ENCODE results near the gene ZNF274.

The ZNF274 gene

DNA sequence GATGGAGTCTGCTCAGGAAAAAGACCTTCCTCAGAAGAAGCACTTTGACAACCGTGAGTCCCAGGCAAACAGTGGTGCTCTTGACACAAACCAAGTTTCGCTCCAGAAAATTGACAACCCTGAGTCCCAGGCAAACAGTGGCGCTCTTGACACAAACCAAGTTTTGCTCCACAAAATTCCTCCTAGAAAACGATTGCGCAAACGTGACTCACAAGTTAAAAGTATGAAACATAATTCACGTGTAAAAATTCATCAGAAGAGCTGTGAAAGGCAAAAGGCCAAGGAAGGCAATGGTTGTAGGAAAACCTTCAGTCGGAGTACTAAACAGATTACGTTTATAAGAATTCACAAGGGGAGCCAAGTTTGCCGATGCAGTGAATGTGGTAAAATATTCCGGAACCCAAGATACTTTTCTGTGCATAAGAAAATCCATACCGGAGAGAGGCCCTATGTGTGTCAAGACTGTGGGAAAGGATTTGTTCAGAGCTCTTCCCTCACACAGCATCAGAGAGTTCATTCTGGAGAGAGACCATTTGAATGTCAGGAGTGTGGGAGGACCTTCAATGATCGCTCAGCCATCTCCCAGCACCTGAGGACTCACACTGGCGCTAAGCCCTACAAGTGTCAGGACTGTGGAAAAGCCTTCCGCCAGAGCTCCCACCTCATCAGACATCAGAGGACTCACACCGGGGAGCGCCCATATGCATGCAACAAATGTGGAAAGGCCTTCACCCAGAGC is 29.6 kb downstream of the ZNF274 start:
- H3K4me3 ChIP-seq (ENCODE audit: low read depth, low read length), result no peak overlapping the region
- TF ChIP-seq, protein P1, sequence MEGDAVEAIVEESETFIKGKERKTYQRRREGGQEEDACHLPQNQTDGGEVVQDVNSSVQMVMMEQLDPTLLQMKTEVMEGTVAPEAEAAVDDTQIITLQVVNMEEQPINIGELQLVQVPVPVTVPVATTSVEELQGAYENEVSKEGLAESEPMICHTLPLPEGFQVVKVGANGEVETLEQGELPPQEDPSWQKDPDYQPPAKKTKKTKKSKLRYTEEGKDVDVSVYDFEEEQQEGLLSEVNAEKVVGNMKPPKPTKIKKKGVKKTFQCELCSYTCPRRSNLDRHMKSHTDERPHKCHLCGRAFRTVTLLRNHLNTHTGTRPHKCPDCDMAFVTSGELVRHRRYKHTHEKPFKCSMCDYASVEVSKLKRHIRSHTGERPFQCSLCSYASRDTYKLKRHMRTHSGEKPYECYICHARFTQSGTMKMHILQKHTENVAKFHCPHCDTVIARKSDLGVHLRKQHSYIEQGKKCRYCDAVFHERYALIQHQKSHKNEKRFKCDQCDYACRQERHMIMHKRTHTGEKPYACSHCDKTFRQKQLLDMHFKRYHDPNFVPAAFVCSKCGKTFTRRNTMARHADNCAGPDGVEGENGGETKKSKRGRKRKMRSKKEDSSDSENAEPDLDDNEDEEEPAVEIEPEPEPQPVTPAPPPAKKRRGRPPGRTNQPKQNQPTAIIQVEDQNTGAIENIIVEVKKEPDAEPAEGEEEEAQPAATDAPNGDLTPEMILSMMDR (IDR thresholded peaks at IDR 0.05; ENCODE audit: low read depth, low read length, missing control alignments), result no peak
- DNase-seq (ENCODE audit: low read depth), result no peak

DNA sequence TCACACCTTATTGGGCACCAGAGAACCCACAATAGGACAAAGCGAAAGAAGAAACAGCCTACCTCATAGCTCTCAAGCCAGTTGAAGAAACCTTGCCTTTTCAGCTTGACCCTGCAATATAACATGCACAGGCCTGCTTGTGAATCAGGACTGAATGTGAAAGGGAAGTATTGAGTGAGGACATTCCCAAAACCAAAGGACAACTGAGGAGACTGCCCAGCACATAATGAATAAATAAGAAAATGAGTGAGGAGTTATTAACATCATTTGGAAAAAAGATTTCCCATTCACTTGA is 30.2 kb downstream of the ZNF274 start:
- no peak overlapping the region for H3K4me3 ChIP-seq (ENCODE audit: low read depth, low read length)
- TF ChIP-seq, protein P1 (IDR thresholded peaks at IDR 0.05; ENCODE audit: low read depth, low read length, missing control alignments), result no peak

DNA sequence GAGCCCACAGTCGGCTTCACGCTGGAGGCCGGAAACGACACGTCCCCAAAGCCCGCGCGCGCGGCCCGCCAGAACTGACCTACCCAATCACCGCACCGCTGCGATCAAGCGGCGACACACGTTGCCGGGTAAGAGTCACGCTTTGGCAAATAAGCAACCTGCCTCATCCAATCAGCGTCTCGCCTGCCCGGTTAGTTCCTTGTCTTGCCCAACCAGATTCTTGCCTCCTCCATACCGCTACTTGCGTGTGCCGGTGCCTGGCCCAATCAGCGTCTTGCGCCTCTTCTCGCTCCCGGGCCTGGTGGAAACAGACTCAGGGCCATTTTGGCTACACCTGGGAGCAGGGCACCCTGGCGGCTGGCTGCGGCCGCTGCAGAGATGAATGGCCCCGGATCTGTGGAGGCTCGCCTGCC is 34.2 kb downstream of the ZNF274 start:
- no peak overlapping the region for H3K4me3 ChIP-seq (ENCODE audit: low read depth, low read length)
- TF ChIP-seq, protein P1 (IDR thresholded peaks at IDR 0.05; ENCODE audit: low read depth, low read length, missing control alignments), result no peak
- DNase-seq (ENCODE audit: low read depth), result no peak

More for the DNA sequence above, 30.2 kb downstream of the ZNF274 start:
- DNase-seq (ENCODE audit: low read depth), result no peak

DNA sequence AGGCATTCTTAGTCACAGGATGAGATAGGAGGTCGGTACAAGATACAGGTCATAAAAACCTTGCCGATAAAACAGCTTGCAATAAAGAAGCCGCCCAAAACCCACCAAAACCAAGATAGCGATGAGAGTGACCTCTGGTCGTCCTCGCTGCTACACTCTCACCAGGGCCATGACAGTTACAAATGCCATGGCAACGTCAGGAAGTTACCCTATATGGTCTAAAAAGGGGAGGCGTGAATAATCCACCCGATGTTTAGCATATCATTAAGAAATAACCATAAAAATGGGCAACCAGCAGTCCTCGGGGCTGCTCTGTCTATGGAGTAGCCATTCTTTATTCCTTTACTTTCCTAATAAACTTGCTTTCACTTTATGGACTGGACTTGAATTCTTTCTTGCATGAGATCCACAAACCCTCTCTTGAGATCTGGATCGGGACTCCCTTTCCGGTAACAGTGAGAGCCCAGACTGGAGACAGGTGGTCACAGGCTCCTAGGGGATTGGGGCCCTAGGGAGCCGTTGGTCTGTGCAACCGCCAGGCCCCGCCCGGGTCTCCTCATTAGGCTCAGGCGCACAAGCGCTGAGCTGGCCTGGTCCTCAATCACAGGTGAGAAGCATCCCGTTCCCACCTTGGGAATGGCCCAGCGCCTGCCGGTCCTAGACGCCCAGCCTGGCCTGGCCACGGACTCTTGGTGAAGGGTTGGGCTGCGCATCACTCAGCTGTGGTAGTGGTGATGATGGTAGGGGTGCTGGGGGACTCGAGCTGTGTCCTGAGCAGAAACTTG is 34.9 kb downstream of the ZNF274 start:
- no peak overlapping the region for H3K4me3 ChIP-seq (ENCODE audit: low read depth, low read length)
- TF ChIP-seq, protein P1 (IDR thresholded peaks at IDR 0.05; ENCODE audit: low read depth, low read length, missing control alignments), result no peak
- DNase-seq (ENCODE audit: low read depth), result no peak

DNA sequence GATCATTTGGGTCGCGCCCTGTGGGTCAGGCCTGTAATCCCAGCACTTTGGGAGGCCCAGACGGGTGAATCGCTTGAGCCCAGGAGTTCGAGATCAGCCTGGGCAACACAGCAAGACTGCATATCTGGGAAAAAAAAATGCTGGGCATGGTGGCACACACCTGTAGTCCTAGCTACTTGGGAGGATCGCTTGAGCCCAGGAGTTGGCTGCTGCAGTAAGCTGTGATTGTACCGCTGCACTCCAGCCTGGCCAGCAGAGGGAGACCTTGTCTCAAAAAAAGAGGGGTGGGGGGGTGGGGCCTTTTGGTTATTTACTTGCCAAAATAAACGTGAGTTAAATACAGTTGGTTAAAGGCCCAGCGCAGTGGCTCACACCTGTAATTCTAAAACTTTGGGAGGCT is 36.0 kb downstream of the ZNF274 start:
- no peak overlapping the region for H3K4me3 ChIP-seq (ENCODE audit: low read depth, low read length)
- no peak for DNase-seq (ENCODE audit: low read depth)
- TF ChIP-seq, protein P1 (IDR thresholded peaks at IDR 0.05; ENCODE audit: low read depth, low read length, missing control alignments), result peak; percentile 34

DNA sequence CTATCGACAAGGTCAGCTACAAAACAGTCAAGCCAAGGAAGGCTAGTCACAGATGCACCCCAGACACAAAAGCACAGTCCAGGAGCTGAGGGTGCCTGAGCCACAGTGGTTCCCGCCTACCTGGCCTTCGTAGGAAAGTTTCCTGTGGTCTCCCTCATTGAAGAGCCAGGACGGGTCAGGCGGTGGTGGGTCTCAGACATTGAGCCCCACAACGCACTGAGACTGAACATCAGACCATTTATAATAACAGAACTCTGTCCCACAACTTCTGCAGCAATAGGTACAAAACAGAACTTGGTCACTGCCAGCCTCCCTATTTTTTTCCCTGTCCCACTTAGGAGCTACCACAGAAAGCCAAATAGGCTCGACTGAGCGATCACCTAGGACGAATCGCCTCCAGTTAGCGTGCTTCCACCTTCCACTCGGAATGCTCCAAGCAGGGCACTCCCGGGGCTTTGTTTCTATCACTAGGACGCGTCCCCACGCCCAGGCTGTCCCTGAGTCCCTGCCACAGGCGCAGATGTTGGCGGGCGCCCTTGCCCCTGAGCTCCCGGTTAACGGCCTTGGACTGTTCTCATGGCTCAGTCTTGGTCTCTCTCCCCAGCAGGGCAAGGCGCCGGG is 45.2 kb downstream of the ZNF274 start:
- H3K4me3 ChIP-seq (ENCODE audit: low read depth, low read length), result peak overlapping the region; percentile 87
- TF ChIP-seq, protein P1 (IDR thresholded peaks at IDR 0.05; ENCODE audit: low read depth, low read length, missing control alignments), result no peak
- DNase-seq (ENCODE audit: low read depth), result no peak

Data from GM12864 (cell line).